SH-SY5Y (cell line): ENCODE measurements around the gene THADA.

Experiments used
- GATA2 ChIP-seq: IDR thresholded peaks from 2 replicates; pipeline ENCODE4 v1.6.1; 2011; ENCODE audit warnings: mild to moderate bottlenecking, low read depth, low read length
- GATA3 ChIP-seq: IDR thresholded peaks from 2 replicates; pipeline ENCODE4 v1.6.1; 2011; ENCODE audit warnings: low read depth, mild to moderate bottlenecking, low read length, moderate library complexity

DNA sequence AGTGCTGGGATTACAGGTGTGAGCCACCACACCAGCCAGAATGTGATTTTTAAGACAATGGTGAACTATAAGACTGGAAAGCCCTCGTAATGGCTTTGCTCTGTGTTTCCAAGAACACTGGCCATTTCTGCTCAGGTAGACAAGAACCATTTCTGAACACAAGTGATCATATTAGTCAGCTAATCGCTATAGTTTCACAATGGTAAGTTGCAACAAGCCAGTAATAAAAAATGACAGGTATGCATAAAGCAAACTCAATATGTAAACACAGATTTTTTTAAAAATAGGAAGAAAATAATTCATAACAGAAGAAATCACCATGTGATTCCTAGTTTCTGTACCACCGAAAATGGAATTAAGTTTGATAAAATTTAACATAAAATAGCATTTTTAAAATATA is 166.5 kb downstream of the THADA start:
- TF ChIP-seq GATA3 (no peak), GATA2 (no peak)
